GM19025 (cell line): Measurements from ENCODE around the gene WFDC8.
"Not testable (repeated sequence)": the region's sequence is repeated elsewhere in the genome, so short reads cannot be mapped to it uniquely, and the experiment has no call there.

Source experiments
- ATAC-seq: cut with Tn5 transposase; IDR thresholded peaks from one replicate; pipeline ENCODE4 v1.9.1; 2021; ENCODE audit warnings: mild to moderate bottlenecking, low read depth, moderate library complexity; ENCODE audit not compliant: unreplicated experiment

The WFDC8 gene

DNA sequence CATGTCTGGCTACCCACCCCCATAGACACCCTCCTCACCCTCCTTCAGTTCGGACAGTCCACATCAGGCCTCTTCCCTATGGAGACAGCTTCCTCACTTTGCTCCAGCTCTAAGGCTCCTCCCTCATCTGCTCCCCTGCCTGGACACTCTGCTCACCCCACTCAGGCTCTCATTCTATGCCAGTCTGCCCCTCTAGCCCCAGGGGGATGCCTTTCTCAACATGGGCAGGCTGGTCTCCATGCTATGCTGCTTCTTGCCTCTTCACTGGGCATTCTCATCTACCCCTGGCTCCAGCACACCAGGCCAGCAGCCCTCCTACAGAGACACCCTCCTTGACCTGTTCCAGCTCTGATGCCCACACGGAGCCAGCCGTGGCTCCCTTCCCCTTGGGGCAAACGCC lies at the start of gene WFDC8:
Gene WFDC8, minus strand, starts transcription at position 101 of the 400 bp plus-strand sequence. Its CDS starts 37 bp downstream, at position 64.
- ATAC-seq: no peak

- no peak for ATAC-seq
These were observed 47.5 kb upstream of the WFDC8 start for GRCh38 chr20:45626540-45626939.

GRCh38 chr20:45621593-45621992 lies 42.5 kb upstream of the WFDC8 start:
- no peak for ATAC-seq

- no peak for ATAC-seq
These were observed 38.5 kb upstream of the WFDC8 start for GRCh38 chr20:45617591-45617990.

DNA sequence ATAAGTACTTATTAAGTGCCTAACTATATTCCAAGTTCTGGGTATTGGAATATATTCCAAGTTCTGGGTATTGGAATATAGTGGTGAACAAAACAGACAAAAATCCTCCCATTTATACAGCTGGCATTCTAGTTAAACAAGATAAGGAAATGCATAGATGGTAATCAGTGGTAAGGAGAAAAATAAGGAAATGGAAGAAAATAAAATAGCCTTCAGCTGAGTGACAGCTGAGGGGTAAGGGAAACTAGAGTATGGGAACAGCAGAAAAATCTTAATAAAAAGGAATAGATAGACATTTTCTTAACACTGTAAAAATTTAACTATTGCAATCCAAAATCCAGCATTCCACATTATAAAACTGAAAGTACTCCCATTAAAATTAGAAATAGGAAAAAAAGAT lies 33.2 kb upstream of the WFDC8 start:
- ATAC-seq: no peak

DNA sequence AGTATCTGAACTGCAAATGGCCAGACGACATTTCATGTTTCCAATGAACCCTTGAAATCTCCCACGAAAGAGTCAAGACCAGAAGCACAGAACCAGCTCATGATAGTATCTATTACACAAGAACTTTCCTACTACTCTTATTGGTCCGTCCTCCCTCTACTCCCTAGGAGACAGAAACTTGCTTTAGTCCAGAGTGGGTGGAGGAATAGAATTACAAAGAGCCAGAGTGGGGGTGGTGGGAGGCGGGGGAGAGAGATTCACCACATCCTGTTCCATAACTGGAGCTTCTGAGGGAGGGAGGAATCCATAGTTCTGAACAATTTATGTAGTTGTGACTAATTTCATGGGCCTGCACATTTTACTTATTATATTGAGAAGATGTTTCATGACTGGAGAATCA lies 32.0 kb upstream of the WFDC8 start:
- ATAC-seq: no peak

- no peak for ATAC-seq
These were observed 28.7 kb upstream of the WFDC8 start for GRCh38 chr20:45607810-45608209.

- no peak for ATAC-seq
These were observed 16.2 kb upstream of the WFDC8 start for GRCh38 chr20:45595235-45595634.

DNA sequence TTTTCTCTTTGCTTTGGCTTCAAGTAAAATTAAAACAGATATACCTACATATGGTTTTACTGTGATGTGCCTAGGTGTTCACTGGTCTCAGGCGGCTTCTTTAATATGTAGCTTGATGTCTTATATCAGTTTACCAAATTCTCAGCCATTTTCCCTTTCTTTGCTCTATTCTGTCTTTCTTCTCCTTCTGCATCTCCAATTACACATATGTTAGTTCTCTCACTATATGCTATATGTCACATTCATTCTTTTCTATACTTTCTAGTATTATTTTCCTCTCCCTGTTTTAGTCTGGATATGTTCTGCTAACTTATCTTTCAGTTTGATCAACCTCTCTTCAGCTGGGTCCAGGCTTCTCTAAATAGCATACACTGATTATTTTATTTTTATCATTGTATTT lies 14.4 kb upstream of the WFDC8 start:
- no peak for ATAC-seq

GRCh38 chr20:45592574-45593189 lies 13.6 kb upstream of the WFDC8 start:
- no peak for ATAC-seq

GRCh38 chr20:45589725-45590124 lies 10.6 kb upstream of the WFDC8 start:
- no peak for ATAC-seq

DNA sequence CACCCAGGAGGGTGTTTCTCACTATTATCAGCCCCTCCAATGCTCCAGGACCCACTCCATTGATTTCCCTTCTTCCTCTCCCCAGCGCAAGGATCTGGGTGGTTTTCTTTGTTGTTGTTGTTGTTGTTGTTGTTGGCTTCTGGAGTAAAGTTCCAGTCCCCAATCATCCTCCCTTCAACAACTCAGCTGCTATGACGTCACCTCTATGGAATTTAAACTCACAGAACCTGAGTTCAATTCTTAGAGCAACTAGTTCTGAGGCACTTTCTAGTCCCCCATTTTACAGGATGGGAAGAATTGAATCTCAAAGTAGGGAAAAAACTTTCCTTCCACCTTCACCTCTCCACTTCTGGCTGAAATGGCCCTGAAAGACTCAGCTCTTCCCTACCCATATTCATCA lies 9.7 kb upstream of the WFDC8 start:
- no peak for ATAC-seq

DNA sequence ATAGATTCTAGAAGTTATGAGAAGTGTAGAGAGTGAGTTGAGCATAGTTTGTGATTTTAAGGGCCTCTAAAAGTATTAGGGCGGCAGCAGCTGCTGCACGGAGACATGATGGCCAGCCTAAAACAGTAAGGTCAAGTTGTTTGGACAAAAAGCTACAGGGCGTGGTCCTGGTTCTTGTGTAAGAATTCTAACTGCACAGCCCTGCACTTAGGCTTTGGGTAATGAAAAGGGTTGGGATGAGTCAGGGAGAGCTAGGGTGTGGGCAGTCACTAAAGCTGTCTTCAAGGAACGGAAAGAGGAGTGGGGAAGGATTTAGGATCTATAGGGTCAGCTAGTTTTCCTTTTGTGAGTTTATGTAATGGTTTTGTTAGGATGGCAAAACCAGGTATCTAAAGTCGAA lies 6.9 kb upstream of the WFDC8 start:
- not testable (repeated sequence) for ATAC-seq

DNA sequence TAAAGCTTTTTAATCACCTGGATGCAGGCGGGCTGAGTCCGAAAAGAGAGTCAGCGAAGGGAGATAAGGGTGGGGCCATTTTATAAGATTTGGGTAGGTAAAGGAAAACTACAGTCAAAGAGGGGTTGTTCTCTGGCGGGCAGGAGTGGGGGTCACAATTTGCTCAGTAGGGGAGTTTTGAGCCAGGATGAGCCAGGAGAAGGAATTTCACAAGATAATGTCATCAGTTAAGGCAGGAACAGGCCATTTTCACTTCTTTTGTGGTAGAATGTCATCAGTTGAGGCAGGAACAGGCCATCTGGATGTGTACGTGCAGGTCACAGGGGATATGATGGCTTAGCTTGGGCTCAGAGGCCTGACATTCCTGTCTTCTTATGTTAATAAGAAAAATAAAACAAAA lies 5.2 kb upstream of the WFDC8 start:
- ATAC-seq: not testable (repeated sequence)

GRCh38 chr20:45583502-45583901 lies 4.4 kb upstream of the WFDC8 start:
- no peak for ATAC-seq

DNA sequence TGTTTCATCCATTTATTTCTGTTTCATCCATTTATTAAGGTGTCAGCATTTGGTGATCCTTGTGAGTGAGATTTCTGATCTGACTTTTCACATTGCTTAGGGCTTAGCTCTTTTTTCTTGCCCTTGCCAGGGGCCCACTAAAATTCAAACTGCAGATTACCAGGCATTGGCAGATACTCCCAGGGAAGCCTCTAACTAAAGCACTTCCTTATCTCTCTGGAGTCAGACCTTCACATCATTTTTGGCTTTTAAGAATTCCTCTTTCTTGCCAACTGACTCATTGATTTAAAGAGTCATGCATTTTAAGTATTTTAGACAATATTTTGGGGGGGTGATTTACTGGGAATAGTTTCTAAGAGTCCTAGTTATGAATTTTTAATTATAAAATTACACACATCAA lies 2.6 kb upstream of the WFDC8 start:
- ATAC-seq: no peak

GRCh38 chr20:45578231-45578630 lies 853 bp downstream of the WFDC8 start:
- no peak for ATAC-seq

DNA sequence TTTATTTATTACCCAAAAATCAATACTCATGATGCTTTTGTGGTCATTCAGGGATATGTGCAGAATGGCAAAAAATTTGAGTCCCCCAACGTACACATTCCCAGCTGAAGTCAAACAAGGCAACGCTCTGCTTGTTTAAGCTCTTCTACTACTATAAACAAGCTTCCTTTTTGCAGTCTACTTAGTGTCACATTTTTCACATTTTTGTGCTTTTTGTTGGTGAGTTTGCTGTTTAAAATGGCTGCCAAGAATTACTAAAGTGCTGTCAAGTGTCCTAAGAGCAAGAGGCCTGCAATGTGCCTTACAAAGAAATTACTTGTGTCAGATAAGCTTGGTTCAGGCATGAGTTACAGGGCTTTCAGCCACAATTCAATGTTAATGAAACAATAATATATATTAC lies 2.1 kb downstream of the WFDC8 start:
- no peak for ATAC-seq

GRCh38 chr20:45575931-45576330 lies 3.2 kb downstream of the WFDC8 start:
- ATAC-seq: no peak

DNA sequence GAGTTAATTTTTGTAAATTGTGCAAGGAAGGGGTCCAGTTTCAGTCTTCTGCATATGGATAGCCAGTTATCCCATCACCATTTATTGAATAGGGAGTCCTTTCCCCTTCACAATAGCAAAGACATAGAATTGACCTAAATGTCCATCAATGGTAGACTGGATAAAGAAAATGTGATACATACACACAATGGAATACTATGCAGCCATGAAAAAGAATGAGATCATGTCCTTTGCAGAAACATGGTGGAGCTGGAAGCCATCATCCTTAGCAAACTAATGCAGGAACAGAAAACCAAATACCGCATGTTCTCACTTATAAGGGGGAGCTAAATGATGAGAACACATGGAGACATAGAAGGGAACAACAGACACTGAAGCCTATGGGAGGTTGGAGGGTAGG lies 9.4 kb downstream of the WFDC8 start:
- ATAC-seq: not testable (repeated sequence)

DNA sequence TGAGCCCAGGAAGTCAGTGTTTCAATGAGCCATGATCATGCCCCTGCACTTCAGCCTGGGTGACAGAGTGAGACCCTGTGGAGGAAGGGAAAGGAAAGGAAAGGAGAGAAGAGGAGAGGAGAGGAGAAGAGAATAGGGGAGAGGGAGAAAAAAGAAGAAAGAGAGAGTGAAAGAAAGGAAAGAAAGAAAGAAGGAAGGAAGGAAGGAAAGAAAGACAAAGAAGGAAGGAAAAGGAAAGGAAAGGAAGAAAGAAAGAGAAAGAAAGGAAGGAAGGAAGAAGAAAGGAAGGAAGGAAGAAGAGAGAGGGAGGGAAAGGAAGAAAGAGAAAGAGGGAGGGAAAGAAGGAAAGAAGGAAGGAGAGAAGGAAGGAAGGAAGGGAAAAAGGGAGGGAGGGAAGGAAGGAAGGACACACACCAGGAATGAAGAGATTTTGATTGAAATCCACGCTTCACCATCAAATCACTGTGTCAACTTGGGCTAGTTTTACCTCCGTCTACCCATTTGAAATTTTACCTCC lies 14.3 kb downstream of the WFDC8 start:
- ATAC-seq: no peak

- ATAC-seq: no peak
These were observed 23.9 kb downstream of the WFDC8 start for GRCh38 chr20:45555198-45555597.

DNA sequence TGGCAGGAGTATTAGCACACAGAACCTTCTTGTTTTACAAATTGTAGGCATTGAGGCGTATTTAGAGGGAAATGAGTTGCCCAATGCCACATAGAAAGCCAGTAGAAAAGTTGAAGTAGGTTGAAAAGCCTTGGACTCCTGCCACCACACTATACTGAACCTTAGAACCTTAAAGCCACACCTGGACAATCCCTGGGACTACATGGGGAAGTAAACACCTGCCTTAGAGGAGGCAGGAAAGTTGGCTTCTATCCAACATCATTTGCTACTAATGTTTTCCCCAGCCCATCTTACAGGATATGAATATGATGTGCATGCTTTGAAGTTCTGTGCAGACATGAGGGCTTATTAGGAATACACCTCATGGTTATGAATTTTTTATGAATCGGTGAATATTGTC lies 26.6 kb downstream of the WFDC8 start:
- ATAC-seq: no peak
